ENCODE data around the gene VEGFD.

Gene VEGFD

DNA sequence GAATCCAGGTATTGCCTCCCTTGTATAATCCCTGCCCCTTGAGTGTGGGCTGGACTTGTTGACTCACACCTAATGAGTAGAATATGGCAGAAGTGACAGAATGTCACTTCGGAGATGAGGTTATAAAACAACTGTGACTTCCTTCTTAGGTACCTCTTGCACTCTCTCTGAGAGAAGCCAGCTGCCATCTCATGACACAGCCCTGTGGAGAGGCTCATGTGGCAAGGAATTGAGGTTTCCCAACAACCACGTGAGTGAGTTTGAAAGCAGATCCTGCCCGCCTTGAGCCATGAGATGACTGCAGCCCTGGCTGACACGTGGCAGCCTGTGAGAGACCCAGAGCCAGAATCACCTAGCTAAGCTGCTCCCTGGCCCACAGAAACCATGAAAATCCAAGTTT is 82.3 kb downstream of the VEGFD start:
- DNase-seq (ENCODE audit: low spot score) = no peak

DNA sequence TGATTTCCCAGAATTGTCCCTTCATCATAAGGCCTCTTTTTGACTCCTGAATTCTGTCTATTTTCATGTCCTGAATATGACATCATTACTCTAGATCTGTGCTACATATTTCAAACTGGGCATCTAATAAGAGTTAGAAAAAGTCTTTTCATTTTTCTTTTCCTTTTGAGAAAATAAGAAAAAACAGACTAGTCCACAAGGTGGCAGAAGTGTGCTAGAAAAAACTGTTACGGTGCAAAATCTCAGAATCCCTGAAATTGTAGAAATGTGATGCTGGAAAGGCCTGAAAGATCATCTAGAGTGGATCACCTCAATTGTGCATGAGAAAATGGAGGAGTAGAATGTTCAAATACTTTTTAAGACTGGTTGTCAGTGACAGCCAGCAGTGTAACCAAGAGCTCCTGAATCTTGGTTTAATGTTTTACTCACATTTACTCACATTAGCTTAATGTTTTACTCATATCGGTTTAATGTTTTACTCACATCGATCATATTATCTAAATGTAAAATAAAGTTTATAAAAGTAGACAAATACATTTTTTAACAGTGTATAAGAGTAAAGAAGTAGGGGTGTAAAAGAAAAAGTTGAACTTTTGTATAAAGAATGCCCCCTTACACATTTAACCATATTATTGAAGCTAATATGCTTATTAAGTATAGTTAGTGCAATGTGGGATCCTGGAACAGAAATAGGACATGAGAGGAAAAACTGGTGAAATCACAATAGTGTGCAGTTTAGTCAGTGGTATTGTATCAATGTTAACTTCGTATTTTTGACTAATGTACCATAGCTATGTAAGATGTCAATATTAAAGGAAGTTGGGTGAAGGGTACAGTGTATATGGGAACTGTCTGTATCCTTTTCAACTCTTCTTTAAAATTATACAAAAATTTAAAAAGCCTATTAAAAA is 84.0 kb downstream of the VEGFD start:
- no peak for DNase-seq (ENCODE audit: low spot score)

DNA sequence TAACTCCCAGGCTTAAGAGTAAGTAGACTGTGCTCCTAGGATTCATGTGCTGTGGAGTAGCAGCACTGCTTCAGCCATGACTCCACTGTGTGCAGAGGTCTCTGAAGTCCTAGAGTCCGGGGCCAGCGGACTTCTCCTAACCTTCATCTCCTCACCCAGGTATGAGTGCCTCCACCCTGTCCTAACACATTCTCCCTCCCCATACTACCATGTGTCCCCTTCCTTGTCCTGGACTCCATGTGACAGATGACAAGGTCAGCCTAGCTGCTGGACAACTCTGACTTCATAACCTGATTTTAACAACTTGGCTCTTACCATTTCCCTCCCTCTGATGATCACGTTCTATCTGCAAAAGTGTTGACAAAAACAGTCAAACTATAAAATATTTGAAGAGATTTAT is 85.4 kb downstream of the VEGFD start:
- no peak for DNase-seq (ENCODE audit: low spot score)

DNA sequence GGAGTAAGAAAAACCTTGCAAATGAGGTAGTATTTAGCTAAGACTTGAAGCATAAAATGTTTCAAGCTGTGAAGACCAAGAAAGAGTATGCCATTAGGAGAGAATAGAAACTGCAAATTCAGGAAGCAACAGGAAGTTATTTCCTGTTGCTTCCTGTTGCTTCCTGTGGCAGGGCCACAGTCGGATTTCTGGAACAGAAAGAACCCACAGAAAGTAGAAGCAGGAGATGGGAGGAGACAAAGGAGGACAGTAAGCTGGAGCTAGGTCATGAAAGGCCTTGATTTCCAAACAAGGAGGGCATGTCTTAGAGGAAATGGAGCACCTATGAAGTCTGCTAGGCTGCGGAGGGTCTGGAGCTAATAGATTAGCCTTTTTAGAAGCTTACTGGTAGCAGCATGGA is 86.0 kb downstream of the VEGFD start:
- no peak for DNase-seq (ENCODE audit: low spot score)

Data from CD4-positive, alpha-beta T cell treated with Interleukin-6 at 100 ng/mL for 8 hours (primary cell).